GM13977 (cell line): ENCODE measurements around the gene POLR2A.
"Not testable (repeated sequence)": the region's sequence is repeated elsewhere in the genome, so short reads cannot be mapped to it uniquely, and the experiment has no call there.

Experiments used
- DNase-seq: peaks from one replicate; pipeline ENCODE4 v3.0.0; 2012; ENCODE audit warnings: low spot score
- in situ Hi-C: fragments of 300-500 bp; cut with MboI; formaldehyde crosslinking; loops from one replicate; pipeline ENCODE4 v1.12.0; 2022; ENCODE audit warnings: low sequenced_read_pairs, low pct_unique_long_range_greater_than_20kb, mixed read lengths, inconsistent platforms; ENCODE audit not compliant: unreplicated experiment
- TF ChIP-seq, protein P1 (sequence below): IDR thresholded peaks from 2 replicates; pipeline ENCODE4 v1.5.1; 2012; ENCODE audit warnings: mild to moderate bottlenecking, control low read depth; ENCODE audit not compliant: insufficient read depth; ENCODE audit errors: extremely low read depth, missing control alignments

Gene POLR2A

DNA sequence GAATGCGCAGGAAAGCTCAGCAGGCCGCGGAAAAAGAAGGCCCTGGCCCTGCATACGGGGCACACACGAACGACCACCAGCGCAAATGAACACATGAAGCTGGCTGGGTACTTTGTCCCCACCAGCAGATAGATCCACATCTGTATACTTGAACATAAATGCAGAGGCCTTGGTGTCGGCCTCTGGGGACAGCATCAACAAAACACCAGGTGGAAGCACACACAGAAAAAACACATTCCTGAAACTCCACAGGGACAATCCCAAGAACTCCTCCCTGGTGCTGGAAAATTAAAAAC is 4.1 kb upstream of the POLR2A start:
- DNase-seq: no peak
- in situ Hi-C loops: no loop called here
- TF ChIP-seq, protein P1, sequence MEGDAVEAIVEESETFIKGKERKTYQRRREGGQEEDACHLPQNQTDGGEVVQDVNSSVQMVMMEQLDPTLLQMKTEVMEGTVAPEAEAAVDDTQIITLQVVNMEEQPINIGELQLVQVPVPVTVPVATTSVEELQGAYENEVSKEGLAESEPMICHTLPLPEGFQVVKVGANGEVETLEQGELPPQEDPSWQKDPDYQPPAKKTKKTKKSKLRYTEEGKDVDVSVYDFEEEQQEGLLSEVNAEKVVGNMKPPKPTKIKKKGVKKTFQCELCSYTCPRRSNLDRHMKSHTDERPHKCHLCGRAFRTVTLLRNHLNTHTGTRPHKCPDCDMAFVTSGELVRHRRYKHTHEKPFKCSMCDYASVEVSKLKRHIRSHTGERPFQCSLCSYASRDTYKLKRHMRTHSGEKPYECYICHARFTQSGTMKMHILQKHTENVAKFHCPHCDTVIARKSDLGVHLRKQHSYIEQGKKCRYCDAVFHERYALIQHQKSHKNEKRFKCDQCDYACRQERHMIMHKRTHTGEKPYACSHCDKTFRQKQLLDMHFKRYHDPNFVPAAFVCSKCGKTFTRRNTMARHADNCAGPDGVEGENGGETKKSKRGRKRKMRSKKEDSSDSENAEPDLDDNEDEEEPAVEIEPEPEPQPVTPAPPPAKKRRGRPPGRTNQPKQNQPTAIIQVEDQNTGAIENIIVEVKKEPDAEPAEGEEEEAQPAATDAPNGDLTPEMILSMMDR: no peak

DNA sequence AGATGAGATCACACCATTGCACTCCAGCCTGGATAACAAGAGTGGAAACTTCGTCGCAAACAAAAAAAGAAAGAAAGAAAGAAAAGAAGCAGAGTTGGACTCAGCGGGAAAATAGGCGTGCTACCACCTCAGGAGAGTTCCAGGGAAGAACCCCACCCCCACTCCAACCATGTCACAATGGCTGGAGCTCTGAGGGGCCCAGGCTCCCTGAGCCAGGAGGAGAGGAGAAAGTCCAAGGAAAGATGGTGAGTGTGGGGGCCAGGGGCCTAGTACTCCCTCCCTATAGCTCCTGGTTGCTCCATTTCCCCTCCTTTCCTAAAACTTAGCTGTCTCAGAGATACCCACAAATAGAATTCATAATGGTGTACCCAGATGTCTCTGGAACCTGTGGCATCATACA is 2.9 kb upstream of the POLR2A start, which contains the start of gene SLC35G6:
SLC35G6 (plus strand) TSS at position 172 of the 400 bp plus-strand sequence; CDS start at position 243, 71 bp downstream.
- DNase-seq, in situ Hi-C loops: not testable (repeated sequence)

DNA sequence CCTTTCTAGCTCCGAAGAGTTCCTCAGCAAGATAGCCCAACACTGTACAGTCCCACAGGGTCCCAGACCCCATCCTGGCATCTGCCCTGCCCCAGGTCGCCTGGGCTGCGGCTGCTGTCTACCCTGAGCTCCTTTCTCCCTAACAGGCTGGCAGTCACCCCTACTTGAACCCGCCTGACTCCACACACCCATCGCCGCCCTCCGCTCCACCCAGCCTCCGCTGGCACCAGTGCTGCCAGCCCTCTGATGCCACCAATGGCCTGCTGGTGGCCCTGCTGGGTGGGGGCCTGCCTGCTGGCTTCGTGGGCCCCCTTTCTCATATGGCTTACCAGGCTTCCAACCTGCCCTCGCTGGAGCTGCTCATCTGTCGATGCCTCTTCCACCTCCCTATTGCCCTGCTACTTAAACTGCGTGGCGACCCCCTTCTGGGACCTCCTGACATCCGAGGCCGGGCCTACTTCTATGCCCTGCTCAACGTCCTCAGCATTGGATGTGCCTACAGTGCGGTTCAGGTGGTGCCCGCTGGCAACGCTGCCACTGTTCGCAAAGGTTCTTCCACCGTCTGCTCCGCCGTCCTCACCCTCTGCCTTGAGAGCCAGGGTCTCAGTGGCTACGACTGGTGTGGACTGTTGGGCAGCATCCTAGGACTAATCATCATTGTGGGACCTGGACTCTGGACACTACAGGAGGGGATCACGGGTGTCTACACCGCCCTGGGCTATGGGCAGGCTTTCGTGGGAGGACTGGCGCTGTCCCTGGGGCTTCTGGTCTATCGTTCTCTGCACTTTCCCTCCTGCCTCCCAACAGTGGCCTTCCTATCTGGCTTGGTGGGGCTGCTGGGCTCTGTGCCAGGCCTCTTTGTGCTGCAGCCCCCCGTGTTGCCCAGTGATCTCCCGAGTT is 2.1 kb upstream of the POLR2A start:
- in situ Hi-C loops: not testable (repeated sequence)
- peak; percentile 9 for DNase-seq

DNA sequence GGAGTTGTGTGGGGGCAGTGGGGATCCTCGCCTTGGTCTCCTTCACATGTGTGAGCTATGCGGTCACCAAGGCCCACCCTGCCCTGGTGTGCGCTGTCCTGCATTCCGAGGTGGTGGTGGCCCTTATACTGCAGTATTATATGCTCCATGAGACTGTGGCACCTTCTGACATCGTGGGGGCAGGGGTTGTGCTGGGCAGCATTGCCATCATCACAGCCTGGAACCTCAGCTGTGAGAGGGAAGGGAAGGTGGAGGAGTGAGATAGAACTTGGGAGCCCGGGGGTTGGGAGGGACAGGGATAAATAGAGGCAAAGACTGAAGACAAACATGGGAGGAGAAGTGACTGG is 1.5 kb upstream of the POLR2A start:
- DNase-seq, in situ Hi-C loops: not testable (repeated sequence)

DNA sequence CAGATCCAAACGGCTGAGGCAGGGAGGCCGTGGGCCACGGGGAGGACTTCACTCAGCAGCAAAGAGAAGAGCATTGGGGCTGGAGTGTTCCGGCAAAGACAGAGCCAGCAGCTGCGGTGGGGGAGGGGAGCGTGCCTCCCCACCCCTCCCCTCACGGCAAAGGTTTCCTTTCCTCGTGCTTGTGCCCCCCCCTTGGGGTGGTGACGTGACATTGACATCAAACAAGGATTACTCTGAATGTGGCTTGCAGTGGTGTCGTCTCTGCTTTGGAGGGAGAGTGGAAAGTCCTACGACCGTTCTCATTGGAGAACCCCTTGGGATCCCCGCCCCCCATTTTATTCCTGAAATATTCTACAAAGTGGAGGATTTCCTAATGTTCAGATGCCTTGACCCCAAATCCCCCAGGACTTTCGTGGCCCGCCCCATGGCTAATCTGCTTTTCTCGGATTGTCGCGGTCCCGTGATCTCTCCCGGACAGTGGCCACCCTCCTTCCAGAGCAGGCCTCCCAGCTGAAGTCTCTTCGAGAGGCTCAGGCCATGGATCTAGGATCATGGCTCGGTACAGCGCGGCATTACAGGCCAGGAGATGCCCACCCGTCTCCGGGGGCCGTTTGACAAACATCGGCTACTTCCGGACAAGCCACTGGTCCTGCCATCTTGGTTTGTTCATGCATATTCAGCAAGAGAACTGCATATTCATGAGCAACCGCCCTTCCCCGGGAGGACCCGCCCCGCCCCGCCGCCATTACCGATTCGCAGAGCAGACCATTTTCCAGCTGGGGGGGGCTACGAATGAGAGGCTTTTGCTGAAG is 705 bp upstream of the POLR2A start:
- in situ Hi-C loops: no loop called here
- peak; percentile 92 for DNase-seq
- TF ChIP-seq, protein P1: no peak

DNA sequence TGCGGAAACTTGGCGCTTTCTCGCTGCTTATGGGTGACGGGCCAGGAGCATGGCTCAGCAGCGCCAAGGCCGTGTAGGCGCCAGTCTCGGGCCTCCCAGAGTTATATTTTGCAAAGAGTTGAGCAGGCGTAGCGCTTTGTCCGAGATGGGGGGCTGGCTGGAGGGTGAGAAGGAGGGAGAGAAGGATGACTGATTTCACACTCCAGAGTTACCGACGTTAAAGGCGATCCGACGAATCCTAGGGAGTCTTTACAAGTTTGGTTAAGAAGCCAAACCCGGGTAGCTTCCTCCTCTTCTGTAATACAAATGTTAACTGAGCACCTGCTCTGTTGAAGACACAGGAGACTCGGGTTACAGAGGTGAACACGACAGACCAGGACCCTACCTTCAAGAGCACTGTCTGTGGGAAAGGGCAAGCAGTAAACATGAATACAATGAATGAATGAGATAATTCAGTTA is 782 bp downstream of the POLR2A start:
- no peak for DNase-seq
- TF ChIP-seq, protein P1: peak; percentile 6
- in situ Hi-C loops: no loop called here

DNA sequence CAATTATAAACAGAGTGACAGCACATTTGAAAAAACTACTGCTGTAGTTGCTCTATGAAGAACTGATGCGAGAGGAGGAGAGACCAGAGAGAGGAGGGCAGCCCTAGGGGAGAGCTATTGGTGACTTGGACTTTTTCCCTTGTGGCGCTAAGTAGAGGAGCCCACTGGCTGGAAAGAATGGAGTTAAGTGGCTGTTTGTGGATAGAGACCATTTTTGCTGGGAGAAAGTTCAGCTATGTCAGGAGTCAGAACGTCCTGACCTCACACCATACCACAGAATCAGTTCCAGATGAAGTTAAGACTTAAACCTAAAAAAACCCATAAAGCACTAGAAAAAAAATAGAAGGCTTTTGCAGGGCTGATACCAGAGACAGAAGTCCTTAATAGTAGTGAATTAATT is 2.0 kb downstream of the POLR2A start:
- DNase-seq: no peak
- in situ Hi-C loops: no loop called here
- TF ChIP-seq, protein P1: no peak

DNA sequence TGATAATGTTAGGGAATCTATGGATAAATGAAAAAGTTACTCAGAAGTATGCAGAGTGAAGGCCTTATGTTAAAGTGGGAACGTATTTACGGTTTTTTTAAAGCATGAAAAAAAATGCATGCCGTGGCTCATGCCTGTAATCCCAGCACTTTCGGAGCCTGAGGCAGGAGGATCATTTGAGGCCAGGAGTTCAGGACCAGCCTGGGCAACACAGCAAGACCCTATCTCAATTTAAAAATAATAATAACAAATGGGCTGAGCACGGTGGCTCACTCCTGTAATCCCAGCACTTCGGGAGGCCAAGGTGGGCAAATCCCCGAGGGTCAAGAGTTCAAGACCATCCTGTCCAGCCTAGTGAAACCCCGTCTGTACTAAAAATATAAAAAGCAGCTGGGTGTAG is 6.0 kb downstream of the POLR2A start:
- no peak for DNase-seq
- in situ Hi-C loops: no loop called here
- TF ChIP-seq, protein P1: no peak
